CD4-positive, alpha-beta T cell treated with Interleukin-6 for 4 hours (primary cell): Measurements from ENCODE around the gene PROM1.

Source experiments
- DNase-seq: peaks from one replicate; pipeline ENCODE4 v3.0.0-alpha.2; 2020; ENCODE audit warnings: mixed read lengths

PROM1 gene

DNA sequence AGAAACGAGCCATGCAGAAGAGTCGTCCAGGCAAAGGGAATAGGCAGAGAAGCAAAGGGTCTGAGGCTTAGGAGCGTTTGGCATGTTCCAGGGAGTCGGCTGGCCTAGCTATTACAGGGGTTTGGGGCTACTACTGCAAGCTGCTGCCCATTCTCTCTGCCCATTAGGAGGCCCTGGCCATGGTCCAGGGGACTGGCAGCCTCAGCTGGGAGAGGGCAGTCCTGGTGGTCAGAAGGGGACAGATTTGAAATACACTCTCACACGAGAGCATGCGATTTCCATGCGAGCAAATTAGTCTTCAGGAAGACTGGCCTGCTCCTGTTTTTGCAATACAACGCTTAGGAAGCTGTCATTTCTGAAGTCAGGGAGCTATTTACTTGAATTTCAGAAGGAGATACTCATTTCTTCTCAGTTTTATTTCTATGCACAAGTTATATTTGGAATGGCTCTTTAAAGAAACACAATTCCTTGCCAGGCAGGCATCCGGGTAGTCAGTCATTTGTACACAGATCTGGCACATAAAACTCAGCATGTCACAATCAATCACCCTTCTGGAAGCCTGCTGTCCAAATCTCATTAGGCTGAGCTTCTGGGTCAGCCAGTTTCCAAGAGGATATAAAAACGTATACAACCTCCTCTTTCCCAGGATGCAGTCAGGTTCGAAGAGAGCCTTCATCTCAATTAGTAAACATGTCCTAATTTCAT lies 27.0 kb downstream of the PROM1 start:
- no peak for DNase-seq

DNA sequence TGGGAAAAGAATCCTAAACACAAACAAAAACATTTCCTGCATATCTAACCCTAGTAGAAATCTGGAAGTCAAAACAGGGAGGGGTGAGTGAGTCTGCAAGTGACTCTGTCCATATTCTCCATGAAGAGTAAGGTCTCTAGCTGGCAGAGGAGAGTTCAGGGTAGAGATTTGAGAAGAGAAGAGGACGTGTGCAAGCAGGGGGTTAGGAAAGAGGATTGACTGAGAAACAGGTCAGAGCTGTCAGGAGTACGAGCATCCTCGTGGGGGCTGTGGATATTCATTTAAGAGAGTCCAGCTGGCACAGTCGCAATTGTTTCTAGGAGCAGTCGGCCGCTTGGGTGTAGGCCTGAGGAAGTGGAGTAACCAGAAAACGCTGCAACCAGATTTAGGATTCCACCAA lies 27.9 kb downstream of the PROM1 start:
- DNase-seq, result no peak

DNA sequence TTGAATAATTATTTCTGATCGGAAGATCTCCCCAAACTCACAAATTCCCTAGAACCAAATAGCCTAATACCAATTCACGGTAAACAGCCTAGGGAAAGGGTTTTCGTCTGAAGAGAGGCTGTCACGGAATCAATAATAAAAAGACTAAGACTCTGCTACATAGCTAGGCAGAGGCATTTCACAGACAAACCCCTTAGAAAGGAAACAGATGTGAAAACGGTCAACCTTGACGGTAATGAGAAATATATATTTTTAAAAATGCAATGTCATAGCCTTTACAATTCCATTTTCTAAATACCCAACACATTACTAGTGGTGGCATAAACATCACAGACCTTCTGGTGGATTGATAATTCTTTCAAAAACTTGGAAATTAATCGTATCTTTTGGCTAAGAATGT lies 28.4 kb downstream of the PROM1 start:
- no peak for DNase-seq

DNA sequence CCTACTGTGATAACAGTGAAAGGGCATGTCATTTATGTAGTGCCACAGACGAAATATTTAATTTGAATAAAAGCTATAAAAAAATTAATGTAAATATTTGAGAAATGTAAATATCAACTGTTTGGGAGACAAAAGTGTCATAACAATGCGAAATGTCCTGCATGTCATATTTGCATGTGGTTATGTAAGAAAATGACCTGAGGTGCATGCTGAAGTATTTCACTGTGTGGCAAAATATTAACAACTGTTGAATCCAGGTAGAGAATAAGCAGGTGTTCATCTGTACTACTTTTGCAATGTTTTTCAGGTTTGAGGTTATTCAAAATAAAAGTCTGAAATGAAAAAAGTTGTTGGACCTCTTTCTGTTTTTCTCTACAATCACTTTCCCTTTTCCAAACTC lies 30.9 kb downstream of the PROM1 start:
- DNase-seq, result no peak

DNA sequence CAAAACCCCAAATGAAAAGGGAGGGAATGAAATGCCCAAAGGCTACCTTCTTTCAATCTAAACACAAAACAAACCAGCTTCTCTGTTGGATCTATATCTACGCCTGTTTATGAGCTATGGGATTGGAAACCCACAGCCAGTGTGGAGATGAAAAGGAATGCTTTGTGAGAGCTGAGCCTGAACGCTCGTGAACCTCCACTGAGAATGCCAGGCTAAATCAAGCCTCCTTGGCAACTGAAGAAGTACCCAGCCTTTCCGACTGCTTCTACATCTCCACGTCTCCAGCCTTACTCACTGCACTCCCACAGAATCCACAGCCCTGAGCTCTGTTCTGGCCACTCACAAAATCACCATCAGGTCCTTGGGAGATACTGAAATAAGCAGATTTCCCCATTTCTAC lies 31.8 kb downstream of the PROM1 start:
- no peak for DNase-seq

- DNase-seq, result no peak
These were observed 32.7 kb downstream of the PROM1 start for GRCh38 chr4:16051132-16051531.

DNA sequence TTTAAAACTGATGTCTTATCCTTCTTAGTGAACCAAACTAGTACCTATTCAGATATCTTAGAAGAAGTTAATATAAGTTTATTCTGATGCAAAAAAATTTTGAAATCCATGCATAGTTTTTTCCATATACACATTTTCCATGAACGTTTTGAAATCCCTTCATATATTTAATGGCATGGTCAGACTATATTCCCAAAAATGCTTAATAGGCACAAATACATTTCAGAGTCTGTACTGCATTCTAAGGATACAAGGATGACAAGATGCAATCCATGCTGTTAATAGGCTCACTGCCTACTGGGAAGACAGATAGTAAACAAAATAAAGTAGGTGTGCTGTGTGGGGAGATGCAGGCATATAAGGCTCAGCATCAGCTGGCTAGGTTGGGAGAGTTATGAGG lies 33.2 kb downstream of the PROM1 start:
- DNase-seq, result no peak

DNA sequence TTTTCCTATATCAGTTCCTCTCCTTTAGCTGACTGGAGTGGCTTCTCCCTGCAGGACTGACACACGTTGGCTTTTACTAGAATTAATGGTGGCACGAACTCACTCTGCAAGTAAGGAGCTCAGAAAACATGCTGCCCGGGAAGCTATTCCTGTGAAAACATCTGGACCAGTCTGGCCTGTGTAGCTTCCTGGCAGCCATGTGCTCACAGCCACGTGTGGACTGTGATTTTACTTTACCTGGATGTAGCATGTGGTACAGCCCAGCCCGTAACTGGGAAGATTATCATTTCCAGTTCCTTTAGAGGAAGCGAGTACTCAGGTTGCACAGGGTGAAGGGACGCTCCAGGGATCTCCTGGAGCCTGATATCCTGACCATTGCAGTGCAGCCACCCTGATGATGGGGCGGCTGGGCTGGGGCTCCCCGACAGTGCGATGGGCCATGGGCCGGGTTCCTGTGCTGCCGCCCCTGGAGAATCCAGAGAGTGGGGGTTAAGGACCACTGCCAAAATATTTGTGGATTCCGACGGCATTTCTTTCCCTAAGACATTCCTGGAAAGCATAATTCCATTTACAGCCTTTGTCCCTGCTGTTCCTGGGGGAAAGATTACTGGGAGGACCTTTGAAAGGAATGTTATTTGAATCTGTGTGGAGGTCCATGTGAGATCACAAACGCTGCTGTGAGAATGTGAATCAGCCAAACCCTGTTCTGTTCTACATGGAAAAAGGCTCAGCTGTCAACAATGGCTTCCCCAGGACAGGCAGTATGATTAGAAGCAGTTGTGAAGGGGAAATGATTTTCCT lies 35.0 kb downstream of the PROM1 start:
- DNase-seq, result no peak

GRCh38 chr4:16045687-16046086 lies 38.1 kb downstream of the PROM1 start:
- no peak for DNase-seq

DNA sequence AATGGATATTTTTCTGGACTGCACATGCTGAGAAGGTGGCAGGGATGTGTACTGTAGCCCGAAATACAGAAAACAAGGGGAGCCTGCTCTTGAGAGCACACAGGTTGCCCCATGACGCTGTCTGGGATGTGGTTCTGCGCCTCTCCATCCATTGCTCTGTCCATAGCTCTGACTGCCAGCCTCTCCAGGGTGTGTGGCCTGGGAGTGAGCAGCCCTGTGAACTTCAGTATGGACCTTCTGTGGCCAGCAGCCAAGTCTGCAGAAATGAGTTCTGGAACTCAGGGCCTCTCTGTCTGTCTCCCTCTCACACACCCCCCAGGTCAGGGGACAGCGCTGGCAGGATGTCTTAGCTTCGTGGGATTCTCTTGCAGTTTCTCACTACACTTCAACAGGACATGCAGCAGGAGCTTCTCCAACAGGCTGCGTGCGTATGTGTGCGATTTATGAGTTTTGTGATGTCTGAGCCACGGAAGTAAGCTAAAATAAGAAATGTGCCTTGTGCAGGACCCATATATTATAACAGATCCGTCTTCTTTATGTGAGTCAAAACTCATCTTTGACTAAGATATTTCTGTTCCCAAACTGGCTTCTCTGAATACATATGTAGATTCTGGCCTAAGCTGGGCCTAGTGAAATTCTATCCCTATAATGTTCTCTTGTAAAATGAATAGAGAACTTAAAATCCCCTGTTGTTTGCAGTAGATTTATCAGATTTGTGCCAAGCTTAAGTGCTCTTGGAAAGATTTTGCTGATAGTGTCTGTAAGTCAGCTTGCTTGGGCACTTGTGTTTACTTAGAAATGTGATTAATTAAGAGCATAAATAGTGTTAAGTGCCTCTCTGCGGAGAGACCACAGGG lies 40.0 kb downstream of the PROM1 start:
- DNase-seq, result no peak

DNA sequence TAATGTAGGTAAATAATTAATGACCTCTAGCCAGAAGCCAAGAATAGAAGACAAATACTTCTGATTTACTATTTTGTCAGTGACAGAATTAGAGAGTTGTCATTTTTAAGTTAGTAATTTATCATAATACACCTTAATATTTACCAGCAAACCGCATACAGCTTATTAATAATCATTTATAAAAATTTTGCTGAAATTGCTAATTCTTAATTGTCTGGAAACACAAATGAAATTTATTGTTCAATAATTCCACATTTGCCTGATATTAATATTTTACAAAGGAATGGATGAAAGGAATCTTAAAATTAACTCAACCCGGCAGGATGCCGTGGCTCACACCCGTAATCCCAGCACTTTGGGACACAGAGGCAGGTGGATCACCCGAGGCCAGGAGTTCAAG lies 44.7 kb downstream of the PROM1 start:
- DNase-seq, result no peak

GRCh38 chr4:16037901-16038300 lies 45.9 kb downstream of the PROM1 start:
- DNase-seq, result no peak

DNA sequence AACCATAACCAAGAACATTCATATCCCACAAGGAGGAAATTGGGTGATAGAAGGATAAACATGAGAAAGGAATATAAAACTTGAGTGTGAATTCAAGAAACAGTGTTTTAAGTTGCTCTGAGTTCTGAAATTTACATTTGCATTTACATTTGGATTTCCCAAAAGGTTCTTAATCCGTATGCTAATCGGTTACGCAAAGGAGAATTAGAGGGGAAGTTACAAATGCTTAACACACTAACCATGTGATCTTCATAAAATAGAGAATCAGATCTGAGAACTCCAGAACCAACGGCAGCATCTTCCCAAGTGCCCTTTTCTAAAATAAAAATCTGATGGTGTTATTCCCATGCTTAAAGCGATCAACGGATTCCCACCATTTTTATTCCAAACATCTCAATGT lies 48.0 kb downstream of the PROM1 start:
- no peak for DNase-seq

- DNase-seq, result no peak
These were observed 49.6 kb downstream of the PROM1 start for GRCh38 chr4:16034010-16034748.

GRCh38 chr4:16032396-16032770 lies 51.4 kb downstream of the PROM1 start:
- no peak for DNase-seq

GRCh38 chr4:16031546-16032395 lies 52.1 kb downstream of the PROM1 start:
- DNase-seq, result no peak

DNA sequence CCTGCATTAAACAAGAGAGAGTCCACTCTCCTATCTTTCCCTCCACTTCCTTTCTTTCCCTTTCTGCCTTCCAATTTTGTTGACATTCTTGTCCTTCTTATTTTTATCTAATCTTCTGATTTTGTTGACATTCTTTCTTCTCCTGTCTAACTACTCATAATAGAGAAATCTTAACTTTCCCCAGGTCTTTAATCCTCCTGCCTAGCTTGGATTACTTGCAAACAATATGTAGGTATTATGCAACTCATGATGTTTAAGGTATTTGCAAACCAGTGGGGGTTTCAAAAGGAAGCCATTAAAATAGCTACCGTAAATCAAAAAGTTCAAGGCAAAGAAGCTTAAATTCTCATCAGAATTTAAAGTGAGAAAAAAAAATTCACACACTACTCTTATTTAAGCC lies 53.9 kb downstream of the PROM1 start:
- no peak for DNase-seq

DNA sequence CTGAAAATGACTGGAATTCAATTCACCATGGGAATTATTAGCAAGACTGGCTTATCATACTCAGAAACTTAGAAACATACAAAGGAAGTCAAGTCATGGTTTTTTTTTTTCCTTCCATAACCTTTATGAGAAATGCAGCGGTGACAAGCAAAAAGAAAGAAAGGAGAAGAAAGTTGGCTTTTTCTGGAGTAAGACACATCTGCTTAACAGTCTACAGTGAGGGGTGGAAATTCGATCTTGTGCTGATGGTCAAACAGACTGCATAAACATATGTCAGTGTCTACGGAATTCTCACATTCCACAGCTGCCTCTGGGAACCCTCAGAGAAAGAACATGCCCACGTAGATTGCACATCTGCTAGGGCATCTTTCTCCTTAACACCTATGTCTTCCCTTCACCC lies 54.6 kb downstream of the PROM1 start:
- no peak for DNase-seq

DNA sequence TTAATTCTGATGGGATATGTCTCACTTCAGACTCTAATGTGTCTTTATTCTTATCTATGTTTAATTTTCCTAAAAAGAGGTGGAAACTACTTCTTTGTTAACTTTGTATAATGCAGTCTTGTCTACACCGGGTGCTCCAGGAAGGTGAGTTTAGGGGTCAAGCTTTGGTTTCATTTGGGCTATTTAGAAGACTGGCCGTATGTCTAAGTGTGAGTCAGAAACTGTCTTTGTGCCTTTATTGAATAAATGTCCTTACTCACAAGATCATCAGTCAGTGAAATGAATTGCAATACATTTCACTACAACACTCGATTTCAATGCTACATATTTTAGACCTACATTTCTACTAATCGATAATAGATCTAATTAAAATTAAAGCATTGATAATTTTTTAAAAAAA lies 56.2 kb downstream of the PROM1 start:
- no peak for DNase-seq

- DNase-seq, result no peak
These were observed 56.7 kb downstream of the PROM1 start for GRCh38 chr4:16027114-16027513.

- DNase-seq, result peak; percentile 44
These were observed 57.6 kb downstream of the PROM1 start for GRCh38 chr4:16026160-16026761.

- DNase-seq, result no peak
These were observed 58.6 kb downstream of the PROM1 start for GRCh38 chr4:16025268-16025667.
